Natural killer cell (primary cell): Measurements from ENCODE around the gene MTMR3. TPM values are rescaled to one million over a fixed set of nuclear protein-coding genes. Genes with fewer than 3 reads are reported as not detected.

Experiments used
- ATAC-seq, 3 donors: fragments of 150-1000 bp in 2 of 3; fragments of 200-7000 bp in 1 of 3; cut with Tn5 transposase; 1 replicate in 1 of 3; 2 replicates in 2 of 3; pipeline ENCODE4 v1.10.0; 2021; ENCODE audit warnings: mild to moderate bottlenecking in 2 of 3, moderate library complexity in 2 of 3
- DNase-seq, 2 donors: peaks; one replicate each; pipeline versions ENCODE4 v3.0.0 to v3.0.0-alpha.2; 2013 to 2021; ENCODE audit warnings: mixed read lengths in 1 of 2
- H3K27ac ChIP-seq: one replicate; pipeline ENCODE4 v1.5.1; 2013; ENCODE audit warnings: mild to moderate bottlenecking, low read length
- H3K27me3 ChIP-seq: one replicate; pipeline ENCODE4 v1.6.1; 2013; ENCODE audit warnings: low read length; ENCODE audit not compliant: control insufficient read depth, insufficient read depth
- H3K36me3 ChIP-seq: one replicate; pipeline ENCODE4 v1.6.1; 2013; ENCODE audit warnings: low read length; ENCODE audit not compliant: control insufficient read depth, insufficient read depth
- H3K4me1 ChIP-seq: one replicate; pipeline ENCODE4 v1.6.1; 2013; ENCODE audit warnings: low read length; ENCODE audit not compliant: control insufficient read depth, insufficient read depth
- H3K4me3 ChIP-seq: one replicate; pipeline ENCODE4 v1.5.1; 2013; ENCODE audit warnings: low read length
- H3K9me3 ChIP-seq: one replicate; pipeline ENCODE4 v1.6.1; 2013; ENCODE audit warnings: low read length; ENCODE audit not compliant: control insufficient read depth, insufficient read depth
- H3K27ac Mint-ChIP-seq, 2 donors: one replicate each; pipeline ENCODE4 v1.8.0; 2022; ENCODE audit warnings: mild to moderate bottlenecking in 2 of 2, mixed read lengths in 2 of 2, moderate library complexity in 1 of 2
- H3K27me3 Mint-ChIP-seq, 2 donors: one replicate each; pipeline ENCODE4 v1.8.0; 2022; ENCODE audit warnings: low read depth in 2 of 2, mixed read lengths in 2 of 2
- H3K36me3 Mint-ChIP-seq: one replicate; pipeline ENCODE4 v1.8.0; 2022; ENCODE audit warnings: mixed read lengths
- H3K4me1 Mint-ChIP-seq, 2 donors: one replicate each; pipeline ENCODE4 v1.8.0; 2022; ENCODE audit warnings: mixed read lengths in 2 of 2
- H3K4me3 Mint-ChIP-seq: one replicate; pipeline ENCODE4 v1.8.0; 2022; ENCODE audit warnings: mild to moderate bottlenecking, moderate library complexity, mixed read lengths
- H3K9me3 Mint-ChIP-seq, 2 donors: one replicate each; pipeline ENCODE4 v1.8.0; 2022; ENCODE audit warnings: mixed read lengths in 2 of 2
- CTCF ChIP-seq: fragments of 200-600 bp; IDR thresholded peaks from one replicate; pipeline ENCODE4 v1.8.0; 2022; ENCODE audit warnings: antibody characterized with exemption
- WGBS: methylation state at CpG from one replicate; pipeline ENCODE4 v1.1.7; 2013; ENCODE audit warnings: missing lambda C conversion rate; ENCODE audit not compliant: insufficient coverage; 5-methylcytosine and 5-hydroxymethylcytosine counted together
- intact Hi-C: fragments of 100-400 bp; cut with micrococcal nuclease; formaldehyde crosslinking; loops from one replicate; pipeline ENCODE4 v1.14.2; 2022
- total RNA-seq, 4 donors: library from RNA; stranded (reverse); fragments of 120-200 nt in 1 of 4; gene quantifications; one replicate each; pipeline versions ENCODE4 v1.2.3 to v1.2.4, GENCODE V29; 2013 to 2022

The MTMR3 gene
- total RNA-seq, 3 donors from 2014 or later (not counting 1 experiment from before 2014, with no cell fraction given): 62.1 to 83.4 (median 75.6) TPM

DNA sequence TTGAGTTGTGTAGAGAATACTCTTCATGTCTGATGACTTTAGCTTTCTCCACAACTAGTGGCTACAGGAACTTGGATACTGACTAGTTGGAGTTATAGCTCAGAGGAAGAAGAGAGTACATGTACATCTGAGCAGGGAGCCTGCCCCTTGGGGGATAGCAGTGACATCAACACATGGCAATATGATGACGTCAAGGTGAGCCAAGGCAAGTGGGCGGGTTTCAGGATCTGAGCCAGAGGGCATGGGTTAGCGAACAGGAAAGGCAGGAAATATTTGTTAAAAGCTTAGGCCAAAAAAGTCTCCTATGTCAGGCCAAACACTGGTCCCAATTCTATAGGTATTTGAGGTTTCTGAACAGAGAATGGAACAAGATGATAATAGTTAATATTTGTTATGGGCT lies 155.2 kb downstream of the MTMR3 start:
- TF ChIP-seq CTCF: no peak
- Mint-ChIP-seq H3K36me3 (no peaks in the 10 kb centered on the region), H3K4me1 (no peaks in the 10 kb centered on the region), H3K27me3 (peaks cover 0 to 1% of the 10 kb centered on the region in 2 donors), H3K27ac (no peak overlapping the region), H3K9me3 (no peaks in the 10 kb centered on the region), H3K4me3 (no peak overlapping the region)
- DNase-seq: no peak
- WGBS: 95% methylated on average over 3 of the region's 3 CpGs
- Histone ChIP-seq H3K9me3 (no peaks in the 10 kb centered on the region), H3K27ac (no peak overlapping the region), H3K36me3 (no peaks in the 10 kb centered on the region), H3K27me3 (no peaks in the 10 kb centered on the region), H3K4me3 (no peak overlapping the region), H3K4me1 (no peaks in the 10 kb centered on the region)
- ATAC-seq: no peak
- intact Hi-C loops: no loop called here

GRCh38 chr22:30040499-30041260 lies 157.7 kb downstream of the MTMR3 start:
- Mint-ChIP-seq H3K4me1 (no peaks in the 10 kb centered on the region), H3K9me3 (no peaks in the 10 kb centered on the region), H3K27me3 (peaks cover 0 to 3% of the 10 kb centered on the region in 2 donors), H3K36me3 (no peaks in the 10 kb centered on the region), H3K4me3 (no peak overlapping the region), H3K27ac (no peak overlapping the region)
- Histone ChIP-seq H3K27ac (no peak overlapping the region), H3K27me3 (no peaks in the 10 kb centered on the region), H3K9me3 (no peaks in the 10 kb centered on the region), H3K36me3 (no peaks in the 10 kb centered on the region), H3K4me1 (no peaks in the 10 kb centered on the region), H3K4me3 (no peak overlapping the region)
- TF ChIP-seq CTCF: no peak
- DNase-seq: no peak
- intact Hi-C loops: no loop called here
- WGBS: 82% methylated on average over 9 of the region's 11 CpGs
- ATAC-seq: no peak

DNA sequence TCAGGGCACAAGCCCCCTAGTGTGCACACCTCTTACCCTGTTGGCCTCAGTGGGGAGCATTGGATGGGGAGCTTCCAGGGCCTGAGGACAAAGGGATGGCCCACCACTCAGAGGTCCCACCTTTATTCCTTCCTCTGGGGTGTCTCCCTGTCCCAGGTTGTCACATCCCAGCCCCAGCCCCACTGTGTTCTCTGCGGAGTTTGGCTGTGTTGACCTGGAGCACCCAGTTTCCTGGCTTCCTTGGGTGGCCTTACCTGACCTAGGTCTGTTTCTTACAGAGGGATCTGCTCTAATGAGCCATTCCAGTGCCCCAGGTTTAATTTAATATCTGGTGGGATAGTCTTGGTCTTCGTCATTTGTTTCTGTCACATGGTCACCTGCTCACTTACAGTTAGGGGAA lies 158.5 kb downstream of the MTMR3 start:
- no peaks in the 10 kb centered on the region for H3K9me3 Mint-ChIP-seq
- Histone ChIP-seq H3K27me3 (no peaks in the 10 kb centered on the region), H3K9me3 (no peaks in the 10 kb centered on the region), H3K4me3 (no peak overlapping the region), H3K36me3 (no peaks in the 10 kb centered on the region), H3K4me1 (no peaks in the 10 kb centered on the region), H3K27ac (no peak overlapping the region)
- peaks cover 0 to 4% of the 10 kb centered on the region in 2 donors for H3K4me1 Mint-ChIP-seq
- H3K27ac Mint-ChIP-seq: peak overlapping the region in 1 of 2 donors; percentile 9
- no peak overlapping the region for H3K4me3 Mint-ChIP-seq
- peaks cover 0 to 3% of the 10 kb centered on the region in 2 donors for H3K27me3 Mint-ChIP-seq
- TF ChIP-seq CTCF: no peak
- ATAC-seq: no peak
- WGBS: 94% methylated on average over 2 of the region's 2 CpGs
- no peak for DNase-seq
- intact Hi-C loops: no loop called here
- H3K36me3 Mint-ChIP-seq: no peaks in the 10 kb centered on the region

GRCh38 chr22:30041881-30042280 lies 158.9 kb downstream of the MTMR3 start:
- WGBS: 77% methylated on average over 1 of the region's 2 CpGs
- no peaks in the 10 kb centered on the region for H3K9me3 ChIP-seq

More at GRCh38 chr22:30041881-30042280, 158.9 kb downstream of the MTMR3 start:
- Mint-ChIP-seq H3K4me1 (peaks cover 3 to 4% of the 10 kb centered on the region in 2 donors), H3K36me3 (no peaks in the 10 kb centered on the region), H3K27me3 (peaks cover 0 to 3% of the 10 kb centered on the region in 2 donors), H3K9me3 (no peaks in the 10 kb centered on the region), H3K4me3 (no peak overlapping the region), H3K27ac (peak overlapping the region in 1 of 2 donors; percentile 9)
- H3K27me3 ChIP-seq: no peaks in the 10 kb centered on the region
- no peak overlapping the region for H3K27ac ChIP-seq
- TF ChIP-seq CTCF: no peak
- intact Hi-C loops: no loop called here
- no peaks in the 10 kb centered on the region for H3K36me3 ChIP-seq
- ATAC-seq (no peak), DNase-seq (no peak)
- no peak overlapping the region for H3K4me3 ChIP-seq
- H3K4me1 ChIP-seq: peaks cover under 1% of the 10 kb centered on the region
